Stimulated activated CD8-positive, alpha-beta memory T cell treated with anti-CD3 and anti-CD28 coated beads, Interleukin-4, amount 100 ng/mL, for 48 hours (primary cell): Measurements from ENCODE around the gene CAPN5.
"Not testable (repeated sequence)": the region's sequence is repeated elsewhere in the genome, so short reads cannot be mapped to it uniquely, and the experiment has no call there.

ENCODE experiments used
- DNase-seq: peaks from one replicate; pipeline ENCODE4 v3.0.0-alpha.2; 2020

Gene CAPN5

GRCh38 chr11:77066229-77067042 is at the start of gene CAPN5:
Gene CAPN5 (plus strand): TSS chr11:77066971. CDS start chr11:77084887, 17,916 bp downstream.
- DNase-seq: peak; percentile 91

- DNase-seq: not testable (repeated sequence)
These were observed 48.3 kb upstream of the CAPN5 start for GRCh38 chr11:77018396-77018924.

- no peak for DNase-seq
These were observed 46.7 kb upstream of the CAPN5 start for GRCh38 chr11:77019976-77020595.

- DNase-seq: no peak
These were observed 46.0 kb upstream of the CAPN5 start for GRCh38 chr11:77020734-77021133.

GRCh38 chr11:77024745-77025144 is 42.0 kb upstream of the CAPN5 start:
- no peak for DNase-seq

- DNase-seq: no peak
These were observed 40.5 kb upstream of the CAPN5 start for GRCh38 chr11:77026221-77026620.

- no peak for DNase-seq
These were observed 40.0 kb upstream of the CAPN5 start for GRCh38 chr11:77026743-77027142.

- DNase-seq: no peak
These were observed 39.5 kb upstream of the CAPN5 start for GRCh38 chr11:77027275-77027674.

- DNase-seq: no peak
These were observed 36.9 kb upstream of the CAPN5 start for GRCh38 chr11:77029829-77030228.

GRCh38 chr11:77030834-77031414 is 35.8 kb upstream of the CAPN5 start:
- DNase-seq: no peak

- no peak for DNase-seq
These were observed 35.2 kb upstream of the CAPN5 start for GRCh38 chr11:77031599-77031998.

GRCh38 chr11:77035039-77035438 is 31.7 kb upstream of the CAPN5 start:
- no peak for DNase-seq

GRCh38 chr11:77035580-77035979 is 31.2 kb upstream of the CAPN5 start:
- DNase-seq: no peak

GRCh38 chr11:77036398-77036797 is 30.4 kb upstream of the CAPN5 start:
- DNase-seq: no peak

GRCh38 chr11:77037057-77037456 is 29.7 kb upstream of the CAPN5 start:
- no peak for DNase-seq

- no peak for DNase-seq
These were observed 28.5 kb upstream of the CAPN5 start for GRCh38 chr11:77038029-77038824.

GRCh38 chr11:77038825-77039326 is 27.9 kb upstream of the CAPN5 start:
- DNase-seq: no peak

- peak; percentile 41 for DNase-seq
These were observed 27.0 kb upstream of the CAPN5 start for GRCh38 chr11:77039491-77040400.

GRCh38 chr11:77040401-77040777 is 26.4 kb upstream of the CAPN5 start:
- DNase-seq: no peak

- no peak for DNase-seq
These were observed 25.9 kb upstream of the CAPN5 start for GRCh38 chr11:77040889-77041288.

GRCh38 chr11:77042111-77042726 is 24.6 kb upstream of the CAPN5 start:
- no peak for DNase-seq
